ENCODE results near the gene TLR1.

The TLR1 gene

GRCh38 chr4:38822748-38823303, 18.2 kb upstream of the TLR1 start:
- H3K4me3 ChIP-seq (replicated peaks; ENCODE audit: low read depth, low read length) = no peak overlapping the region
- DNase-seq (ENCODE audit: extremely low read depth, insufficient read length) = no peak
- no peak for TF ChIP-seq CTCF (IDR thresholded peaks at IDR 0.05; ENCODE audit: insufficient read depth, low read length, poor library complexity, severe bottlenecking)
- no peaks in the 10 kb centered on the region for H3K27me3 ChIP-seq (replicated peaks; ENCODE audit: control insufficient read depth, insufficient read depth, low read length)
- no peaks in the 10 kb centered on the region; the same call in 1 of the 2 replicates for H3K36me3 ChIP-seq (ENCODE audit: control insufficient read depth, insufficient read depth, low read length)

GRCh38 chr4:38821739-38822138, 17.1 kb upstream of the TLR1 start:
- DNase-seq (ENCODE audit: extremely low read depth, insufficient read length) = no peak
- Histone ChIP-seq H3K4me3 (replicated peaks; ENCODE audit: low read depth, low read length) (no peak overlapping the region), H3K27me3 (replicated peaks; ENCODE audit: control insufficient read depth, insufficient read depth, low read length) (no peaks in the 10 kb centered on the region), H3K36me3 (ENCODE audit: control insufficient read depth, insufficient read depth, low read length) (no peaks in the 10 kb centered on the region; the same call in 1 of the 2 replicates)
- no peak for TF ChIP-seq CTCF (IDR thresholded peaks at IDR 0.05; ENCODE audit: insufficient read depth, low read length, poor library complexity, severe bottlenecking)

DNA sequence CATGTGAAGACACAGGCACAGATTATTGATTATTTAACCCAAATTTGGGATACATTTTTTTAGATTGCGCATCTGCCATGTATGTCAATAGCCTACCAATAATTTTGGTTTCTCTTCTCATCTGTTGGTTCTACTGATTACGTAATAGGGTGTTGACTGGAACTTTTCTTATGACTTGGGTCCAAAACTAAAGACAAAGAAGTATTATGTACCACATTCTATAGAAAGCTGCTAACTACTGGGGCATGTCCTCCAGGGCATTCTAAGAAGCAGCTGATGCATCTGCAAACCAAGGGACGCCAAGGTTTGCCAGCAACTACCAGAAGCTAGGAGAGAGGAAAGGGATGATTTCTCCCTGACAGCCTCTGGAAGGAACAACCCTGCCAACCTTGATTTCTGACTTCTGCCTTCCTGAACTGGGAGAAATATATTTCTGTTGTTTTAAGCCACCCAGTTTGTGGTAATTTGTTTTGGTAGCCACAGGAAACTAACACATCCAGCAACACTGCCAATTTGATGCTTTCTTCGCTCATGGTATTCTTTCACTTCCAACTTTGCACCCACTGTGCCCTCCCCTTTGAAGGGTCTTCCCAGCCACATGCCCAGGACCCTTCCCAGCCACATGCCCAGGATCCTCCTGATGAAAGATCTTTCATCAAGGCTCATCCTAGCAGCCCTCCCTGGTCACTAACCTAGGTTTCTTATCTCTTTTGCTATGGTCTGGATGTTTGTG, 15.9 kb upstream of the TLR1 start:
- H3K27me3 ChIP-seq (replicated peaks; ENCODE audit: control insufficient read depth, insufficient read depth, low read length) = no peaks in the 10 kb centered on the region
- H3K4me3 ChIP-seq (replicated peaks; ENCODE audit: low read depth, low read length) = 0 out of 2 replicates have a peak overlapping the region, but pooled peaks have one; percentile 0
- peak; percentile 66 for DNase-seq (ENCODE audit: extremely low read depth, insufficient read length)
- no peak for TF ChIP-seq CTCF (IDR thresholded peaks at IDR 0.05; ENCODE audit: insufficient read depth, low read length, poor library complexity, severe bottlenecking)
- no peaks in the 10 kb centered on the region for H3K36me3 ChIP-seq (ENCODE audit: control insufficient read depth, insufficient read depth, low read length)

DNA sequence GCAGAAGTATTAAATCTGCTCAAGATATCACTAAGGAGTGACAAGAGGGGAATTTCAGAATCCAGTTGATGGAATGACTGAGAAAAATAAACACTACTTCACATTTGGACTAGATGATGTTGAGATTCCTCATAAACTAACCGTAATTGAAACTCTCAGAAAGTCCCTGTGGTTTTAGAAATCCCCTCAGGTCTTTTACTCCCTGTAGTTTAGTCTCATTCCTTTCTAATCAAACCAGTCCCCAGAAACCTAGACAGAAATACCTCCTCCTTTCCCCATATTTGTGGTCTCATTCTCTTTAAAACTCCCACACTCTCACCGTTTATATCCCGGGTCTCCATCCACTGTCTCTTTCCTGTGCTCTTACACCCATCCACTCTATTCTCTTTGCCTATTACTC, 15.0 kb upstream of the TLR1 start:
- peak; percentile 58 for DNase-seq (ENCODE audit: extremely low read depth, insufficient read length)
- Histone ChIP-seq H3K27me3 (replicated peaks; ENCODE audit: control insufficient read depth, insufficient read depth, low read length) (no peaks in the 10 kb centered on the region), H3K4me3 (replicated peaks; ENCODE audit: low read depth, low read length) (no peak overlapping the region), H3K36me3 (ENCODE audit: control insufficient read depth, insufficient read depth, low read length) (no peaks in the 10 kb centered on the region; the same call in 1 of the 2 replicates)
- no peak for TF ChIP-seq CTCF (IDR thresholded peaks at IDR 0.05; ENCODE audit: insufficient read depth, low read length, poor library complexity, severe bottlenecking)

- Histone ChIP-seq H3K4me3 (replicated peaks; ENCODE audit: low read depth, low read length) (no peak overlapping the region), H3K27me3 (replicated peaks; ENCODE audit: control insufficient read depth, insufficient read depth, low read length) (no peaks in the 10 kb centered on the region), H3K36me3 (ENCODE audit: control insufficient read depth, insufficient read depth, low read length) (peaks cover 2% of the 10 kb centered on the region; the same call in 1 of the 2 replicates)
- no peak for TF ChIP-seq CTCF (IDR thresholded peaks at IDR 0.05; ENCODE audit: insufficient read depth, low read length, poor library complexity, severe bottlenecking)
- DNase-seq (ENCODE audit: extremely low read depth, insufficient read length) = peak; percentile 74
These were observed 13.9 kb upstream of the TLR1 start for GRCh38 chr4:38818441-38818976.
